Stimulated activated CD8-positive, alpha-beta memory T cell treated with anti-CD3 and anti-CD28 coated beads, Interleukin-7, amount 100 ng/mL, for 48 hours (primary cell): ENCODE measurements around the gene LYPD4.

ENCODE experiments used
- DNase-seq, 2 donors: peaks; one replicate each; pipeline ENCODE4 v3.0.0-alpha.2; 2020; ENCODE audit warnings: low read depth in 1 of 2; ENCODE audit errors: extremely low read depth in 1 of 2

Gene LYPD4

GRCh38 chr19:41853344-41853743 lies 8.9 kb upstream of the LYPD4 start:
- no peak for DNase-seq

DNA sequence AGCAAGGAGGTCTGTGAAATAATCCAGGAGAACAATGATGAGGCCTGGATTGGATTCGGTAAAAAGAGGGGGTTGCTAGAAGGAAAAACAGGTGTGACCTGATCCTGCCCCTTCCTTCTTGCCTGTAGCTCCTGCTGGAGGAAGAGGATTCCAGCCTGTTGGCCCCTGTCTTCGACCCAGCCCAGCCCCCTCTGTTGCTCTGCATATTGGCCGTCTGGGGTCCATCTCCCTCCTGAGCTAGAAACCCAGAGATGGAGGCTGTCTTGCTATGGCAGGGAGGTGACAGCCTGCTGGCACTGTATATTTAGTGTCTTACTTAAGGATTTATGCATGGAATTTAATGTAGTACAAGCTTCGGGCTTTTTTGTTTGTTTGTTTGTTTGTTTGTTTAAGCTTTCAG lies 7.0 kb upstream of the LYPD4 start:
- no peak for DNase-seq

DNA sequence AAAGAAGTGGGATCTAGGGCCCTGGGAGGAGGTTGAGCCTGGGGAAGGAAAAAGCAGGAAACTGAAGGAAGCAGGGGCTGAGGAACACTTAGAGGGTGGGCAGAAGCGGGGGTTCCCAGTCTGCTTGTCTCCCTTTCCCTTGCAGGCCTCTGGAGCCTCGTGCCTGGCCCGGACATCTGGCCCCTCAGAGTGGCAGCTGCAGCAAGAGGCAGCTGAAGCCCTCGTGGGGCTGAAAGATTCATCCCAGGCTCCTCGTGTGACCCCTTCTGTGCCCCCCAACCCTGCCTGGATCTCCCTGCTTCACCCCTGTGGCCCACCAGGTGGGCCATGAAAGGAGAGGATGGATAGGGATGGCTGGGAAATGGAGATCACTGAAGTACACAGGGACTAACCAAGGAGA lies 5.9 kb upstream of the LYPD4 start:
- DNase-seq = no peak

- no peak for DNase-seq
These were observed 4.6 kb upstream of the LYPD4 start for GRCh38 chr19:41849067-41849466.

GRCh38 chr19:41848666-41849065 lies 4.2 kb upstream of the LYPD4 start:
- no peak for DNase-seq

GRCh38 chr19:41847351-41848105 lies 3.0 kb upstream of the LYPD4 start:
- DNase-seq = no peak

- no peak for DNase-seq
These were observed 638 bp upstream of the LYPD4 start for GRCh38 chr19:41845051-41845590.

- DNase-seq = no peak
These were observed 343 bp upstream of the LYPD4 start, which contains the start of gene DMRTC2 for GRCh38 chr19:41845001-41845050. Gene DMRTC2 (plus strand): TSS chr19:41845042. CDS start chr19:41847429, 2,387 bp downstream.

GRCh38 chr19:41843371-41843770 lies 1.1 kb downstream of the LYPD4 start:
- no peak for DNase-seq

DNA sequence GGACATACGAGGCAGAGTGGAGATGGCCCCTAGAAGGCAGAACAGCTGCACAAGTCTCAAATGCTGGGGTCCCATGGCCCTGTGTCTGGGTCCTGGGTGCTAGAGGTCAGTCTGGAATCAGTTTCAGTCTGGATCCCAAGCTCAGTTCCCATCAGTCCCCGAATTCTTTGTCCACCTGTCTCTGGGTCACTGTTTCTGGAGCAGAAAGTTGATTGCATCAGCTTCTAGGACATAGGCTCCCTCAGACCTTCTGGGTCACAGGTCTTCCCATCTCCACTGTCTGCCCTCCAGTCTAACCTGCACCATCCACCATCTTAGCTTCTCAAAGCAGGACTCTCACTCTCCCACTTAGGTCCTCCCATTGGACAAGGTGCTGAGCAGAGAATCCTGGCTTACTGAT lies 5.3 kb downstream of the LYPD4 start:
- no peak for DNase-seq

DNA sequence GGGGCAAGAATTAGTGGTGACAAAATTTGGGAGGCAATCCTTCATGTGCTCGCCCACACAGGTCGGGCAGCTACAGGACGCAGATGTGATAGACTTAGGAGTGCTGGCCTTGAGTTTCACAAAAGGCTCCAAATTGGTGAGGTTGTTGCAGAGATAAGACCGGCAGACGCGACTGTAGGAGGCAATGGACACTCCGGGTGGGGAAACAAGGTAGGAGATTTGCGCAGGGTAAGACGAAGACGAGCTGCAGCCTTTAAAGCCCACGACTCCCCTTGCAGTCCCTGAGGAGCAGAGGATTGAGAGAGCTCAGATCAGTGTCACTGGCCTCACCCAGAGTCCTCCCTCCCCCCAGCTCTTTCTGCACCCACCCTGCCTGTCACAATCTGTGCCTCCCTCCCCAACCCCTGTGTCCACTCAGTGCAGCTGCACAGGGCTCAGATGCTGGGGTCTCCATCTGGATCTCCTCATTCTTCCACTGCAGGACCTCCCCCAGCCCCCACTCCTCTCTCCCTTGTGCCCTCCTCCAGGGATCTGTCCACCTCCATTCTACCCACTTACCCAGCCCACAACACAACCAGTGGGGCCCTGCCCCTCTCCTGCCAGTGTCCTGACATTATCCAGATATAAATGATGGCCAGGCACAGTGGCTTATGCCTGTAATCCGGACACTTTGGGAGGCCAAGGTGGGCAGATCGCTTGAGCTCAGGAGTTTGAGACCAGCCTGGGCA lies 6.3 kb downstream of the LYPD4 start:
- DNase-seq = no peak

DNA sequence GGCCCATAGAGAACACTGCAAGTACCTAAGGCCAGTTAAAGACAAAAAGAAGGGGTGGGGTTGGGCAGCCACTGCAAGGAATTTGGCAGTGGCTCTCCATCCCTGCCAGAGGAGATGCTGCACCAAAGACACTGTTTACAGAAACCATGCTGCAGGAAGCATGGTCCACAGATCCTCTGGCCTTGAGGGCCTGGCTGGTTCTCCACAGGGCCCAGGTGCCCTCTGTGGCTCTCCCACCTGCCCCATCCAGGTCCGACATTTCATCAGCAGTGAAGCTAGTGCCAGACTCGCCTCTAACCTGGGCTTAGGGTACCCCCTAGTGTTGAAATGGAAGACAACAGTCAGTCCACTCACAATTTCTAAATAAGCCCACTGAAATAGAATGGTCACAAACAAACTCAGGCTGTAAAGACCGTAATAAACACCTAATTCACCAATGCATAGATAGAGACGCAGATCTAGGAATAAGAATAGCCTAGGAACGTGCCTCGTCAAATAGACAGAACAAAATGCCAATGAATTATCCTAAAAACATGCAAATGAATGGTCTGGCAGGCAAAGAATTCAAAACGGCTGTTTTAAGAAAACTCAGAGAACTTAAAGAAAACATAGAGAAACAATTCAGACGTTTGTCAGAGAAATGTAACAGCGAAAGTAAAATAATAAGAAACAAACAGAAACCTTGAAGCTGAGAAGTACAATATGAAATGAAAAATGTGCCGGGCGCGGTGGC lies 23.3 kb downstream of the LYPD4 start:
- peak; percentile 11 to 27 for DNase-seq

DNA sequence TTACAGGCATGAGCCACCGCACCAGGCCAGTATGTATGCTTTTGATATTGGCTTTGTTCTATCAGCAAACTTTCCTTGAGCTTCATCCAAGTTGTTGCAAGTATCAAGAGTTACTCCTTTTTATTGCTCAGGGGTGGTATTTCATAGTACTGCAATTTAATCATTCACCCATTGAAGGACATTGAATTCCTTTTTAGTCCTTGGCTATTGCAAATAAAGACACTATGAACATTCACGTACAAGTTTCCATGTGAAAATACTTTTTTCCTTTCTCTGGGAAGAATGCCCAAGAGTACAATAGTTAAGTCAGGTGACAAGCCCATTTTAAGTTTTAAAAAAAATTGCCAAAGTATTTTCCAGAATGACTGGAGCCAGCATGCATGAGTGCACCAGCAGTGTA lies 27.7 kb downstream of the LYPD4 start:
- no peak for DNase-seq

- DNase-seq = no peak
These were observed 29.2 kb downstream of the LYPD4 start for GRCh38 chr19:41815301-41815700.

- DNase-seq = no peak
These were observed 30.6 kb downstream of the LYPD4 start for GRCh38 chr19:41813911-41814310.

- no peak for DNase-seq
These were observed 32.5 kb downstream of the LYPD4 start for GRCh38 chr19:41811981-41812380.

- no peak for DNase-seq
These were observed 33.4 kb downstream of the LYPD4 start for GRCh38 chr19:41811036-41811435.

- DNase-seq = no peak
These were observed 34.2 kb downstream of the LYPD4 start for GRCh38 chr19:41810301-41810700.

DNA sequence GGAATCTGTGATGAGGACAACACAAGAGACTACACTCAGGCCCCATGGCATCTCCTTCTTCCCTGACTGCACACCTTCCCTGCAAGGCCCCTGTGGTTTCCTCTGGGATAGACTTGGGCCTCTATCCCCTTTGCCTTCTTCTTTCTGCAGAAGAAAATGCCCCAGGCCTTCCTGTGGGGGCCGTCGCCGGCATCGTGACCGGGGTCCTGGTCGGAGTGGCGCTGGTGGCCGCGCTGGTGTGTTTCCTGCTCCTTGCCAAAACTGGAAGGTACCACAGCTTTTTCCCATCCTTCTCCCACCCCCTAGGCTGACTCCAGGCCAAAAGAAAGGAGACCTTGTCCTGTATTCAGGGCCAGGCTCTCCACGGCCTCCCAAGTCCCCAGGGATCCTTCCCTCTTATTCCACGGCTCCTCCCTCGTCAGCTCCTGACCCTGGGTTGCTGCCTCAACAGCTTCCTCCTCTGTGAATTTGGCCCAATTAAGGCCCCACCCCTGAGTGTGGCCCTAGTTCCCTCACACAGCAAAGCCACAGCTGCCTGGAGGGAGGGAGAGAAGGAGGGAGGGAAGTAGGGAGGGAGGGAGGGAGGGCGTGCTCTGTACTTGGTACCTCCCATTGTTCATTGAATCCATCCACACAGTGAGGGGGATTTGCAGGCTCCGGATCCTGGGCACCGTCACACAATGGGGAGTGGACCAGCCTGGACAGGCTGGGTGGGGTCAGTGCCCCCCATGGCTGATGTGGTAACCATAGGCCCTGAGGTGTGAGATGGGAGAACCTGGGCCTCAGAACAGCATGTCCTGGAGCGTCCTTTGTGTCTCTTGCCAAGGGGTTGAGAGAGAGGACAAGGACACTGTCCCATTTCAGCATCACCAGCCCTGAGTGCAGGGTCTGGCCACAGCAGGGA lies 35.6 kb downstream of the LYPD4 start:
- no peak for DNase-seq

GRCh38 chr19:41807176-41807575 lies 37.3 kb downstream of the LYPD4 start:
- DNase-seq = no peak

DNA sequence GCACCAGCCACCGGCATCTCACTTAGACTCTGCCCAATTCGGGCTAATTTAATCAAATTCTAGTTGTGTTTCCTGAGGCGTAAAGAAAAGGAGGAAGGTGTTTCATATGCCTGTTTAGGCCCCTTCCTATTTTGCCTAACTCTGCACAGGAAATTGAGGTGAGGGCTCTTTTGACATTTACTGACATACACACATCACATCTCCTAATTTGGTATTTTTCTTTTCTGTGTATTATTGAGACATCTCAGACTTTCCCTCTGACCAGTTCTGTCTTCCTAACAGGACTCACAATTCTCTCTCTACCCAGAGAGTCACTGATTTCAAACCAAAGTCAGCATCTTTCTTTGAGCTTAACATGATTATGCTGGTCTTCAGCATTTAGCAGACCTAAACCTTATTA lies 40.1 kb downstream of the LYPD4 start:
- DNase-seq = no peak
